Measurements from ENCODE around the gene CCT3. TPM values are rescaled to one million over a fixed set of nuclear protein-coding genes. Genes with fewer than 3 reads are reported as not detected.

The CCT3 gene
- total RNA-seq, 1 donor from 2014 or later: 186 TPM

DNA sequence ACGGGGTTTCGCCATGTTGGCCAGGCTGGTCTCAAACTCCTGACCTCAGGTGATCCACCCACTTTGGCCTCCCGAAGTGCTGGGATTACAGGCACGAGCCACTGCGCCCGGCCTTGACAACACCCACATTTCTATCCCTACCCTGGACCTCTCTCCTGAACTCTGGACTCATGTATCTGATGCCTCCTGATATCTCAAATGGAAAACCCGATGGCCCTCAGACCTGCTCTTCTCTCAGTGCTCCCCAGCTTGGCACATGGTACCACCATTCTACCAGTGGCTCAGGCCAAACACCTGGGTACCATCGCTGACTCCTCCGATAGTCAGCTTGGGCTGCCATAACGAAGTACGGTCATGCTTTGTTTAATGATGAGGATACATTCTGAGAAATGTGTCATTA lies 22.4 kb upstream of the CCT3 start:
- Histone ChIP-seq H3K36me3 (no peaks in the 10 kb centered on the region), H3K4me3 (no peak overlapping the region), H3K27me3 (no peaks in the 10 kb centered on the region), H3K27ac (no peak overlapping the region), H3K9me3 (no peaks in the 10 kb centered on the region), H3K4me1 (no peaks in the 10 kb centered on the region)
- DNase-seq (ENCODE audit: extremely low spot score in 2 of 2): no peak
- intact Hi-C loops (cut with DNase I): no loop called here
- TF ChIP-seq CTCF (IDR thresholded peaks at IDR 0.05) (no peak), POLR2A (IDR thresholded peaks at IDR 0.05) (no peak), POLR2AphosphoS5 (IDR thresholded peaks at IDR 0.05; ENCODE audit: insufficient read depth in 1 of 2, low read depth in 1 of 2) (no peak)

DNA sequence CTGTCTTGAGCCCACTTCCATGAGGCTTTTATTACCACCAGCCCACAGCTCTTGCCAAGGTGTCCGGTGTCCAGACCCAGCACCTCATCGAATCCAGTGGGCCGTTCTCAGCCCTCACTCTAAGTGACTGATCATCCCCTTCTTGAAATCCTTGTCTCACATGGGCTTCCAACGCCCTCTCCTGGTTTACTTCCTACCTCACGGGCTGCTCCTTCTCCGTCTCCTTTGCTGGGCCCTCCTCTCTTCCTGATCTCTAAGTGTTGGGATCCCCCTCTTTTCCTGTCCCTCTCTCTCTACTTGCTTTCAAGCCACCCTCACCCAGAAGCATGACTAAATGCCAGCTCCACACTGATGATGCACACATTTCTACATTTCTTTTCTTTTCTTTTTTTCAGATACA lies 21.9 kb upstream of the CCT3 start:
- Histone ChIP-seq H3K36me3 (no peaks in the 10 kb centered on the region), H3K4me3 (no peak overlapping the region), H3K27me3 (no peaks in the 10 kb centered on the region), H3K4me1 (no peaks in the 10 kb centered on the region), H3K27ac (no peak overlapping the region), H3K9me3 (no peaks in the 10 kb centered on the region)
- intact Hi-C loops (cut with DNase I): no loop called here
- TF ChIP-seq POLR2A (IDR thresholded peaks at IDR 0.05) (no peak), POLR2AphosphoS5 (IDR thresholded peaks at IDR 0.05; ENCODE audit: insufficient read depth in 1 of 2, low read depth in 1 of 2) (no peak), CTCF (IDR thresholded peaks at IDR 0.05) (no peak)
- DNase-seq (ENCODE audit: extremely low spot score in 2 of 2): no peak

GRCh38 chr1:156359249-156359648 lies 21.2 kb upstream of the CCT3 start:
- Histone ChIP-seq H3K27ac (no peak overlapping the region), H3K36me3 (no peaks in the 10 kb centered on the region), H3K4me3 (no peak overlapping the region), H3K27me3 (no peaks in the 10 kb centered on the region), H3K4me1 (no peaks in the 10 kb centered on the region), H3K9me3 (no peaks in the 10 kb centered on the region)
- intact Hi-C loops (cut with DNase I): no loop called here
- TF ChIP-seq POLR2A (IDR thresholded peaks at IDR 0.05) (no peak), POLR2AphosphoS5 (IDR thresholded peaks at IDR 0.05; ENCODE audit: insufficient read depth in 1 of 2, low read depth in 1 of 2) (no peak), CTCF (IDR thresholded peaks at IDR 0.05) (no peak)
- DNase-seq (ENCODE audit: extremely low spot score in 2 of 2): no peak

DNA sequence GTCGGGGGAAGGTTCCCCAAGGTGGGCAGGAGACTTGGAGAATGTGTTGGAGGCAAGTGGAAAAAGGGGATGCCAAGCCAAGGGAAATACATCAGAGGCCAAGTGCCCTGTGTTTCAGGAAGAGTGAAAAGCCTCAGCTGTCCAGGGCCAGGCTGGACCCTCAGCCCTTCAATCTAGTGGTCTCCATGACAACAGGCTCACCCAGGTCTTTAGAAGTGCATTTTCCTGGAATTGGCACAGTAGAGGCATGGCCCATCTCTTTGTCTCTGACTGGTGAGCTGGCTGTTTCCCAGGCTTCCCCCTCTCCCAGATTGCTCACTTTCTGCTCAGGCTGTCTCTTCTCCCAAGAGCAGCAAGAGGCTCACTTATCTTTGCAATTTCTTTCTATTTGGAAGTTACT lies 20.5 kb upstream of the CCT3 start:
- no peaks in the 10 kb centered on the region for H3K27me3 ChIP-seq
- no peak for TF ChIP-seq CTCF (IDR thresholded peaks at IDR 0.05)
- TF ChIP-seq POLR2AphosphoS5 (IDR thresholded peaks at IDR 0.05; ENCODE audit: insufficient read depth in 1 of 2, low read depth in 1 of 2): no peak
- TF ChIP-seq POLR2A (IDR thresholded peaks at IDR 0.05): no peak
- H3K4me3 ChIP-seq: no peak overlapping the region
- no peak overlapping the region for H3K27ac ChIP-seq
- H3K9me3 ChIP-seq: no peaks in the 10 kb centered on the region
- intact Hi-C loops (cut with DNase I): no loop called here
- no peaks in the 10 kb centered on the region for H3K4me1 ChIP-seq
- no peak for DNase-seq (ENCODE audit: extremely low spot score in 2 of 2)
- H3K36me3 ChIP-seq: no peaks in the 10 kb centered on the region

DNA sequence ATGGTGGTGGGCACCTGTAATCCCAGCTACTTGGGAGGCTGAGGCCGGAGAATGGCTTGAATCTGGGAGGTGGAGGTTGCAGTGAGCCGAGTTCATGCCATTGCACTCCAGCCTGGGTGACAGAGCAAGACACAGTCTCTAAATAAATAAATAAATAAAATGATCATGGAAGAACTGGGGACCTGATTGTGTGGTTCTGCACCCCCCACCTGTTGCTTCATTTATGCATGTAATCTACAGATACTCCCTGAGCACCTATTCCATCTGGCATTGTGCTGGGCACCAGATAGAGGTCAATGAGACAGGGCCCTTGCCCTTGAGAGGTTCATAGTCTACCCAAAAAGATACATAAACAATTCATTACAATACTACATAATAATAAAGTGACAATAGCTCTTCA lies 19.9 kb upstream of the CCT3 start:
- Histone ChIP-seq H3K27ac (no peak overlapping the region), H3K9me3 (no peaks in the 10 kb centered on the region), H3K4me3 (no peak overlapping the region), H3K27me3 (no peaks in the 10 kb centered on the region), H3K4me1 (no peaks in the 10 kb centered on the region), H3K36me3 (no peaks in the 10 kb centered on the region)
- intact Hi-C loops (cut with DNase I): no loop called here
- no peak for DNase-seq (ENCODE audit: extremely low spot score in 2 of 2)
- TF ChIP-seq CTCF (IDR thresholded peaks at IDR 0.05) (no peak), POLR2AphosphoS5 (IDR thresholded peaks at IDR 0.05; ENCODE audit: insufficient read depth in 1 of 2, low read depth in 1 of 2) (no peak), POLR2A (IDR thresholded peaks at IDR 0.05) (no peak)

All from vagina (tissue), 2 donors.